Stimulated activated CD4-positive, alpha-beta T cell treated with anti-CD3 and anti-CD28 coated beads, Interleukin-2, amount 100 ng/mL, for 4 hours (primary cell): ENCODE results near the gene TARBP1.
"Not testable (repeated sequence)": the region's sequence is repeated elsewhere in the genome, so short reads cannot be mapped to it uniquely, and the experiment has no call there.

Source experiments
- DNase-seq: peaks from one replicate; pipeline ENCODE4 v3.0.0-alpha.2; 2020; ENCODE audit warnings: low read depth

Gene TARBP1

GRCh38 chr1:234437423-234438171 is 41.4 kb downstream of the TARBP1 start:
- DNase-seq = no peak

GRCh38 chr1:234435620-234436019 is 43.4 kb downstream of the TARBP1 start:
- no peak for DNase-seq

- no peak for DNase-seq
These were observed 44.3 kb downstream of the TARBP1 start for GRCh38 chr1:234434706-234435105.

- no peak for DNase-seq
These were observed 45.3 kb downstream of the TARBP1 start for GRCh38 chr1:234433563-234434285.

GRCh38 chr1:234431255-234431654 is 47.7 kb downstream of the TARBP1 start:
- DNase-seq = no peak

GRCh38 chr1:234430691-234431090 is 48.3 kb downstream of the TARBP1 start:
- no peak for DNase-seq

GRCh38 chr1:234429434-234429806 is 49.6 kb downstream of the TARBP1 start:
- no peak for DNase-seq

GRCh38 chr1:234427950-234428646 is 50.9 kb downstream of the TARBP1 start:
- DNase-seq = no peak

GRCh38 chr1:234413990-234414389 is 65.0 kb downstream of the TARBP1 start:
- no peak for DNase-seq

GRCh38 chr1:234413485-234413884 is 65.5 kb downstream of the TARBP1 start:
- DNase-seq = no peak

GRCh38 chr1:234412830-234413229 is 66.1 kb downstream of the TARBP1 start:
- no peak for DNase-seq

GRCh38 chr1:234409328-234409727 is 69.7 kb downstream of the TARBP1 start:
- peak; percentile 15 for DNase-seq

GRCh38 chr1:234408757-234409156 is 70.2 kb downstream of the TARBP1 start:
- peak; percentile 79 for DNase-seq

GRCh38 chr1:234406871-234407270 is 72.1 kb downstream of the TARBP1 start:
- no peak for DNase-seq

- no peak for DNase-seq
These were observed 73.3 kb downstream of the TARBP1 start for GRCh38 chr1:234405676-234406075.

GRCh38 chr1:234402939-234403338 is 76.0 kb downstream of the TARBP1 start:
- DNase-seq = no peak

- DNase-seq = no peak
These were observed 77.3 kb downstream of the TARBP1 start for GRCh38 chr1:234401658-234402057.

- no peak for DNase-seq
These were observed 78.2 kb downstream of the TARBP1 start for GRCh38 chr1:234400773-234401172.

- DNase-seq = not testable (repeated sequence)
These were observed 79.5 kb downstream of the TARBP1 start for GRCh38 chr1:234399515-234399914.

- DNase-seq = no peak
These were observed 80.1 kb downstream of the TARBP1 start for GRCh38 chr1:234398849-234399381.

GRCh38 chr1:234397732-234398131 is 81.2 kb downstream of the TARBP1 start:
- no peak for DNase-seq

GRCh38 chr1:234396871-234397270 is 82.1 kb downstream of the TARBP1 start:
- no peak for DNase-seq

- no peak for DNase-seq
These were observed 82.9 kb downstream of the TARBP1 start for GRCh38 chr1:234396092-234396491.
